CD4-positive, alpha-beta T cell treated with Interleukin-17A for 1 hour (primary cell): ENCODE data around the gene BLOC1S3.
A peak's percentile ranks its signal among the peaks of the same experiment; 100 is the strongest.

ENCODE experiments used
- DNase-seq: peaks from one replicate; pipeline ENCODE4 v3.0.0-alpha.2; 2020

The BLOC1S3 gene, protein sequence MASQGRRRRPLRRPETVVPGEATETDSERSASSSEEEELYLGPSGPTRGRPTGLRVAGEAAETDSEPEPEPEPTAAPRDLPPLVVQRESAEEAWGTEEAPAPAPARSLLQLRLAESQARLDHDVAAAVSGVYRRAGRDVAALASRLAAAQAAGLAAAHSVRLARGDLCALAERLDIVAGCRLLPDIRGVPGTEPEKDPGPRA

DNA sequence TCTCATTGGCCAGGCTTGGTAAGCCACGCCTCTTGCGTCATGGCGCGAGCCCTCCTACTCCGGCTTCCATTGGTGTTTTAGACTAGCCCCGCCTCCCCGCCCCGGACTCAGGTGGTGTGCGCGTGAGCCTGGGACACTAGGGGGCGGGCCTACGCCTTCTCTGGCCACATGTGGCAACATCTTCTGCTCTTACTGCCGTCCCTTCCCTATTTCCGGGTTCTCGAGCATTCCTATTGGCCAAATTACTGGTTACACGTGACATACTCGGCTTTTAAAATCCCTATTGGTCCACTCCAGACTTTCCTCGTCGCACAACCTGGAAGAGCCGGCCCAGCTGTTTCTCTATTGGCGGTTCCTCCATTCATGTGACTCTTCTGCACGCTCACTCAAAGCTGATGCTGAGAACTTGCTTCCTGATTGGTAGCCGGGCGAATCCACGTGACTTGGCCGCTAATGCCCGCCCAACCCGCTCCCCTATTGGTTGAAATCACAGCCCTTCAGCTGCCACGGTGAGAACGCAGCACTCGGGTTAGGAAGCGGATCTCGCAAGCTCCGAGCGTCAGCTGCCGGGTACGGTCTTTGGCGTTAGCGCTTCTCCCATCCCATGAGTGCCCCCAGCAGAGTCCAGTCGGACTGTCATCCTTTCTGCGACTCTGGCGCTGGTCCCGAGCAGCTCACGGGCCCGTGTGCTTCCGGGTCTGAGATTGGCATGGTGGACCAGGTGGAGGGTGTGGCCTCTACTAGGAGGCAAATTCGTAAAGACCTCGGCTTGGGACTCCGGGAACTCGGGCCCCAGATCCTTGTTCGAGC is at the start of gene BLOC1S3:
BLOC1S3 (plus strand) TSS at position 523 of the 810 bp plus-strand sequence. CDS start 513 bp downstream, outside the sequence.
- peak; percentile 100 for DNase-seq

DNA sequence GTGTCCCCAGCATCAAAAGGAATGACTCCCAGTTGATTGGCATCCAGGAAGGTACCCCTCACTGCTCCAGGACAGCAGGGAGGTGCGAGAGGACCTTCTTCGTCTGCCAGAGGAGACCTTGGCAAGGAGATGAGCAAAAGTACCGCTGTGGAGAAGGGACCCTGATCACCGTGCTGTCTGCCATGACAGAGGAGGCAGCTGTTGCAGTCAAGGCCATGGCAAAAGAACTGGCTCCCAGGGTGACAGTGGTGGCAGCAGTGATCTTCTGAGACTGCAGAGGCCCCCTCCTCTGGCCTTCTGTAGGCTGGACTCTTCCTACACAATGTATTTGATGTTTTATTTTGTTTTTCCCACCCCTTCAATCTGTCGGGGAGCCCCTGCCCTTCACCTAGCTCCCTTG is 49.8 kb upstream of the BLOC1S3 start:
- no peak for DNase-seq

DNA sequence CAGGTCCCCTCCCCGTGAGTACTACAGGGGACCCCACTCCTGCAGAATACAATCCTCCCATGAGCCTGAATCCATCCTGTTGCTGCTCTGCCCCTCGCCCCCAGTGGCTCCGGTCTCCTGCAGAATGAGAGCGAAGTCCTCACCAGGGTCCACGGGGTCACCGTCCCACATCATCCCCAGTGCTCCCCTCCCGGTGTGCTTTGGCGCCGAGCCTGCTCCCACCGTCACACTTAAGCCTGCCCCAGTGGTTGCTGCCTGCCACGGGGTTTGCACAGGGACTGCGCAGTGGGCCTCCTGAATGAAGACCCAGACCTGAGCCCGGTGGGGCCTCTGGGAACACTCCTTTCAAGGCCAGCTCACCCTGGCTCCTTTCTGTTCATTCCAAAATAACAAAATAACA is 48.3 kb upstream of the BLOC1S3 start:
- no peak for DNase-seq

DNA sequence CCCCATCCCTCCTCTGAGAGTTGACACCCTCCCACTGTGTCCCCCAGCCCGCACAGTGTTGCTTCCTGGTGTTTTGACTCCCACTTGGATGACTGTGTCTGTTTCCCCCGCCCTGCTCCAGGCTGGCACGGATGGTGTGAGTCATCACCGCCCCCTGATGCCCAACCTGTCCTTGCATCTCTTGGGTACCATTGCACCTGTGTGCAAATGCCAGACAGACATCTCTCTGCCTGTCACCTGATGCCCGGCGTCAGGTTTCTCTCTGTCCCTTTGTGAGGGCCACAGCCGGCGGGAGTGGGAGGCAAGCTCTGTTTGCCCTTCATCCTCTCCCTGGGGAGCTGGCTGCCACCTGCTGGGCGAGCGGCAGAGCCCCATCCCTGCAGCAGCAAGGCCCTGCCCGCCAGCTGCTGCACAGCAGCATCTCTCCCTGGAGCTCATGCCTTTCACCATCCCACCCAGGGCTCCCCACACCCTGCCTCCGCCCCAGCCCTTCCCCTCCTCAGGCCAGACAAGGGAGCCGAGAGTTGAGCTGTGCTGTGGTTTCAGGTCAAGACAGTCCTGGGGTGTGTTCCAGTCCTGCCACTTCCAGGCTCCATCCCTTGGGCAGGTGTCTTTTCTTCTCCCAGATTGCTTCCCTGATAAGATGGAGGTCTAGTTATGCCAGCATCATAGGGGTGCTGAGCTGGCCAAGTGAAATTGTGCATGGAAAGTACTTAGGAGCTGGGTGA is 47.5 kb upstream of the BLOC1S3 start:
- no peak for DNase-seq

- no peak for DNase-seq
These were observed 44.9 kb upstream of the BLOC1S3 start for GRCh38 chr19:45133661-45134060.

GRCh38 chr19:45135176-45135885 is 43.3 kb upstream of the BLOC1S3 start:
- DNase-seq: no peak

DNA sequence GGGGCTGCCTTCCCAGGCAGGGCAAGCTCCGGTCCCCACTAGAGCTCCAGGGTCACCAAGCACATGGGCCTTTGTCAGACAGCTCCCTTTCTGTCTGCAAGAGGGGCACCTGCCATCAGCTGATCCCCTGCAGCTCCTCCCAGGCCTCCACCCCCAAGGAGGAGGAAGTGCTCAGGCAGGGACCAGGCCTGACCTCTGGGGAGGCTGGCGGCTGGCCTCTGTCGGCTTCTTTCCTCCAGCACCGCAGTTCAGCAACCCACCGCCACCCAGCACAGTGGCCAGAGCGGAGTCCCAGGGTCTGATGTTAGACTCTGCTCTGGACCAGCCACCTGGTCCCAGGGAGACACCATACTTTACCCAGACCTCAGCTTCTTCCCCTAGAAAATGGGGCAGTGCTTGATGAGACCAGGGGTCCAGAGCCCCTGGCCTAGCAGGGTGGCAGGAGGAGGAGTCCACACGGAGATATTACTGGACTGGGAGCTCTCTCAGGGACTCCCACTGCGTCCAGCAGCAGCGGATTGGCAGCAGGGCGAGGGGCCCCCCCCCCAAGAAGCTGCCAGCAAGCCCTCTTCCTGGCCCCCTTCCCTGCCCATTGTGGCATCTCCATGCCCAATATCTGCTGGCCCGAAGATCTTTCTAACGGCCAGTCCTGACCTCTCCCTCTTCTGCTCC is 41.9 kb upstream of the BLOC1S3 start:
- no peak for DNase-seq

DNA sequence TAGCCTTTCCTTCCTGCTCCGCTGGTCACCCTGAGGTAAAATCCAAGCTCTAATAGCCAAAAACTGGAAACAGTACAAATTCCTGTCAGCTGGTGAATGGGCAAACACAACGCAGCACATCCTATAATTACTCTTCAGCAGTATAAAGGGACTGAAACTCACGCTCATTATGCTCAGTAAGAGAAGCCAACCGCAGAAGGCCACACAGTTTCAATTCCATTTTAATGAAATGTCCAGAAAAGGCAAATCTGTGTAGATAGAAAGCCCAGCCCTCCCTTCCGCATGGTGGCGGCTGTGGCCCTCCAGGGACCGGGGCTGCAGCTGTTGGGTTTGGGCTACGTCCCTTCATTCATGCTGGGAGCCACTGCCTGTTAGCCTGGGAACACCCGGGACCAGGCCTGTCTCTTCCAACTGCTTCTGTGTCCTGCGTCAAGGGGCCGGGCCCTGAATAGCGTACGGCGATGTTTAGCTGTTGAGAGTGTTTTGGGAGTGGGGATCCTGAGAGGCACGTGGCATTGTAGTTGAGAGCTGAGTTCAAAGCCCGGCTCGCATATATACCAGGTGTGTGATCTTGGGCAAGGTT is 41.3 kb upstream of the BLOC1S3 start:
- no peak for DNase-seq

GRCh38 chr19:45138303-45138751 is 40.3 kb upstream of the BLOC1S3 start:
- DNase-seq: no peak

- DNase-seq: no peak
These were observed 39.1 kb upstream of the BLOC1S3 start for GRCh38 chr19:45139286-45140143.

- DNase-seq: no peak
These were observed 38.5 kb upstream of the BLOC1S3 start for GRCh38 chr19:45140144-45140503.

DNA sequence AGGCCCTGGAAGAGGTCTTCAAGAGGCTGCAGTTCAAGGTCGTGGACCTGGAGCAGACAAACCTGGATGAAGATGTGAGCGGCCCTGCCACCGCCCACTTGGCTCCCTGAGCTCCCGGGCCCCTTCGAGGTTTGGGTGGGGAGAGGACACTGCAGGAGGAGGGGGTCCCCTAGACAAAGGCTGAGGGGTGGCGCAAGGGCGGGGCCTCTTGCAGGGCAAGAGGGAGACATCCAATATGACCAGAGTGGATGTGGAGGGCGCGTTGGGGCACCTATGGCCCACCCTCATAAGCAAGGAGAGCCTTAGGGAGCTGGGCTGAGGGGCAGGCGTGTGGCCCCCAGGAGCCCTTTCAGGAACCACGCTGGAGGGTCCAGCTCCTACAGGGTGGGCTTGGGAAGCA is 38.1 kb upstream of the BLOC1S3 start:
- no peak for DNase-seq

- no peak for DNase-seq
These were observed 37.2 kb upstream of the BLOC1S3 start for GRCh38 chr19:45141203-45141900.

- no peak for DNase-seq
These were observed 36.4 kb upstream of the BLOC1S3 start for GRCh38 chr19:45142016-45142725.

DNA sequence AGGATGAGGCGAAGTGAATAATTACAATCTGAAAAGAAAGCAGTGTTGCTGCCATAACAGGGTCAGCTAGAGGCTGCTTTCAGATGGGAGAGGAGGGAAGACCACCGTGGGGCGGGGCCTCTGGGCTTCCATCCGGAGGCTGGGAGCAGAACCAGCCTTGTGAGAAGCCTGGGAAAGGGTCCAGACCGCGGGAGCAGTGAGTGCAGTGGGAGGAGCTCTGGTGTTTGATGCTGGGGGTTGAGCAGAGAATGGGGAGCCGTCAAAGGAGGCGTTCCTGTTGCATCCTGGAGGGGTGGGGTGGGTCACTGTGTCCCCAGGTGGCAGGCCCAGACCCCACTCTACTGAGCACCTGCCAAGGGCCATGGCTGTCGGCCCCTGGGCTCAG is 35.9 kb upstream of the BLOC1S3 start:
- no peak for DNase-seq

GRCh38 chr19:45144431-45145269 is 33.9 kb upstream of the BLOC1S3 start:
- no peak for DNase-seq

GRCh38 chr19:45145270-45146189 is 33.1 kb upstream of the BLOC1S3 start:
- no peak for DNase-seq

DNA sequence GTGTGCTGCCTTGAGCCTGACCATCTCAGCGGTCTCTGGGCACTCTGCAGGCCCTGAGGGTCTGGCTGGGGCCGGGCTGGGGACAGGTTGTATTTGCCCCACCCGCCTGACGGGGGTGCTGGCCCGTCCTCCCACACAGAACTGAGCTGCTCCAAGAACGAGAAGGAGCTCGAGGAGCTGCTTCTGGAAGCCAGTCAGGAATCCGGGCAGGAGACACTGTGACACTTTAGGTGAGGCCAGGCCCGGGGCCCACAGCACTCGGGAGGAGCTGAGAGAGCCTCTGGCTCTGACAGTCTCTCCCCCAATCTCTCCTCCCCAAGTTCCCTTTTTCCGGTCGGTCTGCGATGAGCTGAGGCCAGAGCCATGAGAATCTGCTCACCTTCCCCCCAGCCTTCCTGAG is 32.3 kb upstream of the BLOC1S3 start:
- no peak for DNase-seq
